Ecto neural progenitor cell (in vitro differentiated cells): ENCODE data around the gene ZNF511.

ENCODE experiments used
- DNase-seq: peaks from one replicate; pipeline ENCODE4 v3.0.0-alpha.2; 2018; ENCODE audit warnings: low spot score

The ZNF511 gene

GRCh38 chr10:133353988-133354605 is 45.4 kb downstream of the ZNF511 start:
- no peak for DNase-seq

DNA sequence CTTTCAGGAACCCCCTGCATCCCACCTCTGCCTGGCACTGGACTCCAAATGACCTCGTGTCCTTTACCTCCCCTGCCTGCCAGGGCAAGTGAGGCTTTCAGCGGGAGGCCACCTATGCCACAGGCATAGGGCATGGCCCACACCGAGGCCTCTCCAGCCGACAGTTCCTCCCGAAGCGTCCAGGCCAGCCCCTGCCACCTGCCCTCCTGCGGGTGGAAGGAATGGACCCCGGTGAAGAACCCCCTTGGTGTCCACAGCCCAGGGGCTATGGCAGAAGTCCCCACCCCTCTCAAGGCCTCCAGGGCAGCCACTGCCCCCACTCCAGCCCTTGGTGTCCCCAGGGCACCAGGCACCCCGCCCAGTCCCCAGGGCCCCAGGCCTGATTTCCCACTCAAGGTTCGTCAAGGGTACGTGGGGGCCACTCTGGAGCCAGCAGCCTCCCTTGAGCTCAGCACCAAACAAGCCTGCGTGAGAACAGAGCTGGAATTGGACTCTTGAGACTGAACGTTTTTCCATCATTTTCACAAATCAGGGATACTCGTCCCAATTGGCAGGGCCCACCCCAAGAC is 46.0 kb downstream of the ZNF511 start:
- DNase-seq = no peak

DNA sequence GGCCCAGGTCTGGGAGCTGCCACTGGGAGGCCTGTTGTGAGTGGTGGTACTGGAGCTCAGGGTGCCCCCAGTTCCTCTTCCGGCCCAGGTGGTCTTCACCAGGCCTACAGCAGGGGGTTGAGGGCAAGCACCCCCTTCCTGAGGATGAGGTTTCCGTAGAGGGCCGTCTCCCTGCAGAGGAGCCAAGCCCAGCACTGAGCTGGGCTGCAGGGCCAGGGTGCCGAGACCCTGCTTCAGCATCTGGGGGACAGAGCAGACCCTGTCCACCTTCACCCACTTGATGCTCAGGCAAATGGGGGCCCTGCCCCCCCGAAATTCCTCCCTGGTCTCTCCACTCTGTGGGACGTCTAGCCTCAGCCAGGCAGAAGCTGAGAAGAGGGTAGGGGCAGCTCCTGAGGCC is 46.6 kb downstream of the ZNF511 start:
- DNase-seq = no peak

DNA sequence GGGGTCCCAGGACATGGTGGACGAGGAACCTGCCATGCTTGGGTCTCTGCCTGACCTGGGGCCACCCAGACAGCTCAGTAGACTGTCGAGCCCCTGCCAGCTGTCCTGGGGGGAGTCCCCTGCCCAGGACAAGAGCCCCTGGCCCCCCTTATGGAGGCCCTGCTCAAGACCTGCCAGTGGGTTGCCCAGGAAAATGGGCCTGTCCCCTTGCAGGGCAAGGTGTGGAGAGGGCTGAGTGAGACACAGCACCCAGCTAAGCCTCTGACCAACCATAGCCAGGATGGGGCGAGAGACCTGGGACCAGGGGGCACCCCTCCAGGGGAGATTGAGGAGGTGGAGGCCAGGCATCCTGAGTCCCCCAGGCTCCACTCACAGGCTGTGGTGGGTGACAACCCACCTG is 47.3 kb downstream of the ZNF511 start:
- no peak for DNase-seq

DNA sequence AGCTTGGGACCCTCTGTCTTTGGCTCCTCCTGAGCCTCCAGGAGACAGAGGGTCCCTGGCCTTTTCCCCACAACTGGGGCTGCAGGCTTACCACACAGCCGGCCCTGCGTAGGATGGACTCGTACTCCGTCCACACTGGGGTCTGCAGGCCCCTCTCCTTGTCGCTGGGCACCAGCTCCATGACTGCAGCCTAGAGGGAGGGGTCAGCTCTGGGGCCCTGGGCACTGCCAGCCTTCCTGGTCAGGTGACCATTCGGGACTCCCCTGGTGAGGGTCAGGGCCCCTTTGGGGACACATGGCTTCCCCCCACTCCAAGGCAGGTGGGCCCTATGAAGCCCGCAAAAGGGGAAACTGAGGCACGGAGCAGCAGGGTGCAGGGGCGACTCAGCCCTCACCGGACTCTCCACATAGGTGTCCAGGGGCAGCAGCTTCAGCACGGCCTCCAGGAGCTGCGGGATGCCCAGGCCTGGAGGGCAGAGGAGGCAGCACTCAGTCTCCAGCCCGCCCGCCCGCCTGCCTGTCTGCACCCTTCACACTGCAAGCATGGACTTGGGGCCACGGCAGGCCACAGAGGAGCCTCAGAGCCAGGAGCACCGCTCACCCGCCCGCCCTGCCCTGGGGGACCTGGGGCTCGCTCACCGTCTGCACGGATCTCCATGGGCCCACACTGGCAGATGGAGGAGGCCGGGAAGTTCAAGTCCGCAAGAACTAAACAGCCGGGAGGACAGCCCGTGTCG is 48.0 kb downstream of the ZNF511 start:
- DNase-seq = no peak

GRCh38 chr10:133357285-133358161 is 48.8 kb downstream of the ZNF511 start, which contains the start of gene FUOM:
Gene FUOM (minus strand): TSS chr10:133358019. CDS start chr10:133358007, 12 bp downstream.
- peak; percentile 84 for DNase-seq

GRCh38 chr10:133358162-133358924 is 49.6 kb downstream of the ZNF511 start:
- no peak for DNase-seq

- DNase-seq = no peak
Observed at GRCh38 chr10:133358925-133359310, 50.2 kb downstream of the ZNF511 start.

GRCh38 chr10:133359554-133359971 is 50.8 kb downstream of the ZNF511 start:
- no peak for DNase-seq

- DNase-seq = no peak
Observed at GRCh38 chr10:133359972-133360610, 51.4 kb downstream of the ZNF511 start.

- no peak for DNase-seq
Observed at GRCh38 chr10:133361227-133361626, 52.5 kb downstream of the ZNF511 start.

- DNase-seq = no peak
Observed at GRCh38 chr10:133361773-133362441, 53.2 kb downstream of the ZNF511 start.
